C4-2B (cell line): Measurements from ENCODE around the gene COIL.

ENCODE experiments used
- H3K27ac ChIP-seq: fragments of 450-650 bp; 2 replicates; pipeline ENCODE4 v1.5.1; 2017
- ZFX ChIP-seq: fragments of 450-650 bp; IDR thresholded peaks from 2 replicates; pipeline ENCODE4 v1.6.1; 2017
- TF ChIP-seq, protein P1 (sequence below): fragments of 450-650 bp; conservative IDR thresholded peaks from 2 replicates; pipeline ENCODE4 v1.5.1; 2017; ENCODE audit warnings: mild to moderate bottlenecking

The COIL gene

DNA sequence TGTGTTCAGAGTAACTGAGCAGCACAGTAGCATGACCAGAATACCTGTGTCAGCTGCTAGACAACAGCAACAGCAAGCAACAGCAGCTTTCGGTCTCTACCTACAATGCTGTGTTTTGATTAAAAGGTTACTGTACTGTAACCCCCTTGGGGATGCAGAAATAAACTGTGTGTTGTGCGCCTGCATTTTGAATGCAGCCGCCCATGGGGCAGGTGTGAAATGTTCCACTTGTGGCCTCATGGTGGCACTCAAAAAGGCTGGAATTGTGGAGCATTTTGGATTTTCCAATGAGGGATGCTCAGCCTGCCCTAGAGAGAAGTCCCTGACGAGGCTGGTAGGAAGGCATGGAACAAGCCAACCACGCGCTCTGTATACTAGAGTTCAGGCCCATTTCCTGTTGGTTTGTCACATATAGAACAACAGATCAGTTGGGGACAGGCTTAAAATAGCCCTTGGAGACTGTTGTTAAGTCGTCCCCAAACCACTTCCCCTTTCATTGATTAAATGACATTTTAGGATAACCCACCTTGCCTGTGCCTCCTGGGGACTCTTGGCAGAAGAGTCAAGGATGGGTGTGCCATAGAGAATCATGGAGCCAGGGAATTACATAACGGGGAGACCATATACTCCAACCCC lies 44.2 kb upstream of the COIL start:
- no peak for TF ChIP-seq ZFX
- TF ChIP-seq, protein P1, sequence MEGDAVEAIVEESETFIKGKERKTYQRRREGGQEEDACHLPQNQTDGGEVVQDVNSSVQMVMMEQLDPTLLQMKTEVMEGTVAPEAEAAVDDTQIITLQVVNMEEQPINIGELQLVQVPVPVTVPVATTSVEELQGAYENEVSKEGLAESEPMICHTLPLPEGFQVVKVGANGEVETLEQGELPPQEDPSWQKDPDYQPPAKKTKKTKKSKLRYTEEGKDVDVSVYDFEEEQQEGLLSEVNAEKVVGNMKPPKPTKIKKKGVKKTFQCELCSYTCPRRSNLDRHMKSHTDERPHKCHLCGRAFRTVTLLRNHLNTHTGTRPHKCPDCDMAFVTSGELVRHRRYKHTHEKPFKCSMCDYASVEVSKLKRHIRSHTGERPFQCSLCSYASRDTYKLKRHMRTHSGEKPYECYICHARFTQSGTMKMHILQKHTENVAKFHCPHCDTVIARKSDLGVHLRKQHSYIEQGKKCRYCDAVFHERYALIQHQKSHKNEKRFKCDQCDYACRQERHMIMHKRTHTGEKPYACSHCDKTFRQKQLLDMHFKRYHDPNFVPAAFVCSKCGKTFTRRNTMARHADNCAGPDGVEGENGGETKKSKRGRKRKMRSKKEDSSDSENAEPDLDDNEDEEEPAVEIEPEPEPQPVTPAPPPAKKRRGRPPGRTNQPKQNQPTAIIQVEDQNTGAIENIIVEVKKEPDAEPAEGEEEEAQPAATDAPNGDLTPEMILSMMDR: peak; percentile 58
- no peak overlapping the region for H3K27ac ChIP-seq

DNA sequence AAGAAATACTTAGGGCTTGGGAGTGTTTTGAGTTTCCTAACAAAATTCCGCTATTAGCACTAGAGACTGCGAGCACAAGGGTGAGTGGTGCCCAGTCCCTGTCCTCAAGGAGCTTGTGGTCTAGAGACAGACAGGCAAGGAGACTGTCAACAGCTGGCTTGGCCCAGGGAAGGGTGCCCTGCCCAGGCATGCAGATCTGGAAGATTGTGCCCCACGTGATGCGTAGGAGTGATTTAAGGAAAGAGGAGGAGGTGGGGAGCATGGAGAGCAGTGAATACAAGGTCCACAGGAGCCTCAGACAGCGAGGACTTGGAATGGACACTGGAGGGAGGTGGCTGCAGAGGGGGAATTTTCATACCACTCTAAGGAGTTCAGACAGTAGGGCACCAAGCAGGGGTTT lies 42.1 kb upstream of the COIL start:
- no peak overlapping the region for H3K27ac ChIP-seq
- TF ChIP-seq, protein P1: no peak
- TF ChIP-seq ZFX: no peak

DNA sequence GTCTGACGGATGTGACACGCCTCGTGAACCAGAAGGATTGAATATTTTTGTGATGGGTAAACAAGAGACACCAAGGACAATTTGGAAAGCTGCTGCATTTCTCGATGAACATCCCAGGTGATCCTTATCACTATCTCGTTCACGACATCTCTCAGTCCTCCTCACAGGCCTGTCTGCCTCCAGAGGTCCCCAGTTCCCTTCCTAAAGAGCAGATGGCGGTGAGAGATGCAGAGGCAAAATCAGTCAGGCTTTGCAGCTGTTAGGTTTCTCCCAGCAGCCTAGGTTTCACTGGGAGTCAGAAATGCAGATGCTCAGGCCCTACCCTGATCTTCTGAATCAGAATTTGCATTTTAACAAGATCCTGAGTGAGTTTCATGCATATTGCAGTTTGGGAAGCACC lies 40.7 kb upstream of the COIL start:
- H3K27ac ChIP-seq: no peak overlapping the region
- TF ChIP-seq, protein P1: no peak
- TF ChIP-seq ZFX: no peak

DNA sequence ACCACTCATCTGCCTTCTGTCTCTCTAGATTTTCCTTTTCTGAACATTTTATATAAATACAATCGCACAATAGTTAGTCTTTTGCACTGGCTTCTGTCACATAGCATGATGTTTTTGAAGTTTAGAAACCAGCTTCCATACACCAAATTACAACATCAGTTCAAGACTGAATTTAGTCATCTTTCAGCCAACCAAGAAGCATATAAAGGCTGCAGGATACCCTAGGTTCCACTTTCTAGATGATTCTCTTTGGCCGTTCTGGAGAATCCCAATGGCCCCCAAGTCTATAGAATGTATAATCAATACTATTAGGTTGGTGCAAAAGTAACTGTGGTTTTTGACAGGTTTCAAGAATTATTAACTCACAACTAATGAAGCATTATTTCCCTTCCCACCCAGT lies 36.5 kb upstream of the COIL start:
- no peak overlapping the region for H3K27ac ChIP-seq
- TF ChIP-seq ZFX: no peak
- TF ChIP-seq, protein P1: no peak

DNA sequence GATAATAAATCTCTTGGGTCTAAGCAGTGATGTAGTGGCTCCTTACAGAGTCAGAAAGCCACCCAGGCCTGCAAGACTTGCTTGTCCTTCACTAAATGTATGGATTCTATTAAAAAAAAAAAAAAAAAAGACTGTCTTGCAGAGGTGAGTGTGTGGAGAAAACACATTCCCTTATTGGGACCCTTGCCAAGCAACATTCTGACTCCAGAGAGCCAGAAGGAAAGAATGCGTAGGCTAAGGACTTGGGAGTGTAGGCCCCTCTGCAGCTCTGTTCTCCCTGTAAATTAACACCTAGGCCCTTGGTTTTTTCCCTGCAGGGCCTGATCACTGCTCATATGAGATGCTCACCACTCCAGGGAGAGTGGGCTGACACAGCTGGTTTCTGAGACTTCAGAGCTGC lies 34.9 kb upstream of the COIL start:
- TF ChIP-seq, protein P1: no peak
- TF ChIP-seq ZFX: no peak
- no peak overlapping the region for H3K27ac ChIP-seq

DNA sequence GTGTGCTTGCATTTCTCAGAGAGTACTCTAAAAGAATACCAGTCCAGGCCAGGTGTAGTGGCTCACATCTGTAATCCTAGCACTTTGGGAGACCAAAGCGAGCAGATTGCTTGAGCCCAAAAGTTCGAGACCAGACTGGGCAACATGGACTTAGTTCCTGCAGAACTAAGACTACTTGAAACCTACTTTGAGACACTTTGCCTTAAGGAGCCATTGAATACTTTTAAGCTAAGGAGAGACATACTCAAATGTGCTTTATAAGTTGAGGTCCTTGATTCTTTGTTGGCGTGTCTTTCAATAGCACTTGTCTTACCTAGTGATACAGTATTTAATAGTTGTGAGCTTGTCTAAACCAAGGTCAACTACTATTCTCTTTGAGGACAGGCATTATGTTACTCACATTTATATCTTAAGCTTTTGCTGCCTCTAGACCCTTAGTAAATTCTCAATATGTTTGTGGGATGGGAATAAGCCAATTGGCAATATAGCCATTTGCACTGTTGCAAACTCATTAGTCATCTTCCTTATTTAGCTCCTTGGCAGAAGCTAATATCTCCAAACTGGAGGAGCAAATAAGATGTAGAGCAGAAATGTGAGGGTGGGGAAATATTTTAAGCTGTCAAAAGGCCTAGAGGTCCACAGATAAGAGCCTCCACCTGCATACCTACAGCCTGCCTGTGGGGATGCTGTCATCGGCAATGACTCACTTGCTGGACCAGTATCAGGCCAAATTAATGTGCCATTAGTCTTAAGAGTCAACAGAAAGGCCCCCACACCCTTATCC lies 33.4 kb upstream of the COIL start:
- no peak for TF ChIP-seq ZFX
- TF ChIP-seq, protein P1: no peak
- no peak overlapping the region for H3K27ac ChIP-seq

DNA sequence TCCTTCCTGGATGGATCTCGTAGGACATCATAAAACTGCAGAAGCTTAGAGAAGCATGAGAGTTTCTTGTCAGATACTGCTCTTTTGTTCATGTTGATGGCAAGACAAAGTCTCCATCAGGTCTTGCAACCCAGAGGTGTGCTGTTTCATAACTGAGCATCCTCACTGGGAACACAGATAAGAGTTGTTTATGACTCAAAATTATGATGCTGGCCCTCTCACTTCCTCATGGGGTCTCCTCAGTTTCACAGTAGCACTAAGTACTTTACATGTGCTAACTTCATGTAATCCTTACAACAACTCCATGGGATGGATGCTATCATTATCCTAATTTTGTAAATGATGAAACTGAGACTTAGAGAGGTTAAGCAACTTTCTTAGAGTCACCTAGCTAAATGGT lies 31.5 kb upstream of the COIL start:
- no peak for TF ChIP-seq ZFX
- TF ChIP-seq, protein P1: no peak

More for the DNA sequence above, 31.5 kb upstream of the COIL start:
- H3K27ac ChIP-seq: no peak overlapping the region
